A673 (cell line): Measurements from ENCODE around the gene ZNF280D. TPM values are rescaled to one million over a fixed set of nuclear protein-coding genes. Genes with fewer than 3 reads are reported as not detected.

Experiments used
- BruUV-seq: library from RNA; stranded (reverse); fragments of 400-500 nt; replicated peaks from 2 replicates; lab custom pipeline; 2021; lab: Mats Ljungman, UMichigan
- CTCF ChIA-PET: fragments of 300-600 bp; sonication (Branson Sonifier 250); formaldehyde crosslinking; loops from one replicate; lab custom pipeline; 2022; ENCODE audit warnings: antibody characterized with exemption; lab: Charles Lee
- POLR2A ChIA-PET: fragments of 300-600 bp; sonication (Branson Sonifier 250); formaldehyde crosslinking; loops from one replicate; lab custom pipeline; 2022; ENCODE audit warnings: antibody characterized with exemption; ENCODE audit not compliant: low non-redundant PET; lab: Charles Lee
- DNase-seq: peaks from one replicate; pipeline ENCODE4 v3.0.0-alpha.2; 2015; ENCODE audit warnings: low spot score
- H3K27ac ChIP-seq: fragments of 200-600 bp; sonication (generic); 2 replicates; pipeline ENCODE4 v1.5.1; 2016; ENCODE audit warnings: mixed run types, low read depth, mild to moderate bottlenecking, mixed read lengths, antibody characterized with exemption, low read length; ENCODE audit not compliant: poor library complexity, severe bottlenecking
- H3K27me3 ChIP-seq: fragments of 200-600 bp; sonication (generic); replicated peaks from 2 replicates; pipeline ENCODE4 v1.6.1; 2017; ENCODE audit warnings: mixed run types, low read depth, mild to moderate bottlenecking, mixed read lengths, antibody characterized with exemption, low read length; ENCODE audit not compliant: insufficient read depth, poor library complexity
- H3K36me3 ChIP-seq: fragments of 200-600 bp; sonication (generic); 2 replicates; pipeline ENCODE4 v1.6.1; 2016; ENCODE audit warnings: mixed run types, mild to moderate bottlenecking, mixed read lengths, antibody characterized with exemption, low read length; ENCODE audit not compliant: insufficient read depth, poor library complexity, severe bottlenecking
- H3K4me1 ChIP-seq: fragments of 200-600 bp; sonication (generic); 2 replicates; pipeline ENCODE4 v1.6.1; 2017; ENCODE audit warnings: mixed run types, mild to moderate bottlenecking, mixed read lengths, antibody characterized with exemption, low read length; ENCODE audit not compliant: insufficient read depth, poor library complexity, severe bottlenecking
- H3K4me3 ChIP-seq: fragments of 200-600 bp; sonication (generic); 2 replicates; pipeline ENCODE4 v1.5.1; 2016; ENCODE audit warnings: low read depth, mixed run types, mild to moderate bottlenecking, mixed read lengths, low read length; ENCODE audit not compliant: poor library complexity, severe bottlenecking
- H3K9me3 ChIP-seq: fragments of 200-600 bp; sonication (generic); 2 replicates; pipeline ENCODE4 v1.6.1; 2016; ENCODE audit warnings: mixed run types, low read depth, mild to moderate bottlenecking, mixed read lengths, antibody characterized with exemption, low read length; ENCODE audit not compliant: poor library complexity, severe bottlenecking
- EZH2 ChIP-seq: fragments of 200-600 bp; sonication (generic); IDR thresholded peaks from 2 replicates; pipeline ENCODE4 v1.6.1; 2017; ENCODE audit warnings: borderline replicate concordance, low read depth, mild to moderate bottlenecking, mixed read lengths, antibody characterized with exemption, low read length; ENCODE audit not compliant: poor library complexity, severe bottlenecking
- intact Hi-C: fragments of 100-400 bp; cut with micrococcal nuclease; formaldehyde crosslinking; loops from one replicate; pipeline ENCODE4 v1.10.0; 2022; ENCODE audit not compliant: unreplicated experiment
- total RNA-seq: library from RNA; stranded (reverse); gene quantifications from 2 replicates; pipeline ENCODE4 v1.2.3, GENCODE V29; 2021
- TF ChIP-seq, protein P1 (sequence below): fragments of 300-800, 200-600 bp; sonication (generic); conservative IDR thresholded peaks from 2 replicates; pipeline ENCODE4 v1.5.1; 2017; ENCODE audit warnings: low read depth, mild to moderate bottlenecking, antibody characterized with exemption, low read length, moderate library complexity, mixed read lengths

The ZNF280D gene
- total RNA-seq, 1 experiment from 2014 or later, result 44.1 TPM

DNA sequence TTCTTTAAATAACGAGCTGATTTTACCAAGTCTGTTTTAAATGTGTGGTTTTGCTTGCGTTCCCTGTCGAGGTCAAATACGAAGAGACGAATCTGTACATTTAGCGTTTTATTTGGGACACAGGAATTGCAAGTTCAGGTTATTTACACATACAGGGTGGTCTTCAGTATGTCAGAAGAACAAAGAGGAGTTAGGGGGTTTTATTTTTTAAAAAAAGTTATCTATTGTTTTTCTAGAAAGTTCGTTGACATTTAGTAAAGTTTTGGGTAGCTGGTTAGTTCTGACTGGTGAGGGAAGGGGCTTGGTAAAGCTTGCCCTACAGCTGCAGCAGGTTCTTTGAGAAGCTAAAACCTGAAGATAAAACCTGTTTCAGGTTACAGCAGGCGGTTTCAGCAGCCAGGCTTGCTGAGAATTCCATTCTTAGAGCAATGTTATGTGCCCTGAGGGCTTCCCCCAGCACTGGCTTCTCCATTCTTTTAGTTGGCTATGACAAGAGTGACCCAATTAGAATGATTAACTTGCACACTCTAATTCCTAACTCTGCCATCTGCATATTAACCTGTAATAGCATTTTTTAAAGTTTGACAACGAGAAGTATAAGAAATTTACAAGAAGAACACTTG lies 815 bp upstream of the ZNF280D start:
- BruUV-seq, result no TSS peak
- Histone ChIP-seq H3K27me3 (no peaks in the 10 kb centered on the region), H3K4me1 (peaks cover 37% of the 10 kb centered on the region), H3K27ac (no peak overlapping the region), H3K9me3 (peaks cover 4% of the 10 kb centered on the region), H3K4me3 (no peak overlapping the region), H3K36me3 (no peaks in the 10 kb centered on the region)
- intact Hi-C loops, result loop anchor here (5.0 to 10.0 kb wide), 3 partner anchors 73 to 239 kb away; no protein-coding TSS in a partner anchor
- no peak for DNase-seq
- no peak for TF ChIP-seq EZH2
- TF ChIP-seq, protein P1, sequence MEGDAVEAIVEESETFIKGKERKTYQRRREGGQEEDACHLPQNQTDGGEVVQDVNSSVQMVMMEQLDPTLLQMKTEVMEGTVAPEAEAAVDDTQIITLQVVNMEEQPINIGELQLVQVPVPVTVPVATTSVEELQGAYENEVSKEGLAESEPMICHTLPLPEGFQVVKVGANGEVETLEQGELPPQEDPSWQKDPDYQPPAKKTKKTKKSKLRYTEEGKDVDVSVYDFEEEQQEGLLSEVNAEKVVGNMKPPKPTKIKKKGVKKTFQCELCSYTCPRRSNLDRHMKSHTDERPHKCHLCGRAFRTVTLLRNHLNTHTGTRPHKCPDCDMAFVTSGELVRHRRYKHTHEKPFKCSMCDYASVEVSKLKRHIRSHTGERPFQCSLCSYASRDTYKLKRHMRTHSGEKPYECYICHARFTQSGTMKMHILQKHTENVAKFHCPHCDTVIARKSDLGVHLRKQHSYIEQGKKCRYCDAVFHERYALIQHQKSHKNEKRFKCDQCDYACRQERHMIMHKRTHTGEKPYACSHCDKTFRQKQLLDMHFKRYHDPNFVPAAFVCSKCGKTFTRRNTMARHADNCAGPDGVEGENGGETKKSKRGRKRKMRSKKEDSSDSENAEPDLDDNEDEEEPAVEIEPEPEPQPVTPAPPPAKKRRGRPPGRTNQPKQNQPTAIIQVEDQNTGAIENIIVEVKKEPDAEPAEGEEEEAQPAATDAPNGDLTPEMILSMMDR, result no peak
- POLR2A ChIA-PET, result no interaction called here
- CTCF ChIA-PET, result no interaction called here

DNA sequence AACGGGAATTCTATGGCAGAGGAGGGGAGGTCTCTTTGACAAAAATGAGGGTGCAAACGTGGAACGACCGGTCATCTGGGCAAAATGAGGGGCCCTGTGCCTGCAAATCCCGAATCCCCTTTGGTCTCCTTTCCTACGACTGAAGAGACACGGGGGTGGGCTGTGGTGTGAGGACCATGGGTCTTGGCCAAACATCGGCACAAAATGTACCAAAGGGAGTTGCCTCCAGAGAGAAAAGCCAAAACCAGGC lies 498 bp downstream of the ZNF280D start:
- CTCF ChIA-PET, result no interaction called here
- intact Hi-C loops, result loop anchor here (5.0 to 10.0 kb wide), 3 partner anchors 74 to 238 kb away; no protein-coding TSS in a partner anchor
- Histone ChIP-seq H3K9me3 (peaks cover 4% of the 10 kb centered on the region), H3K36me3 (peaks cover 10% of the 10 kb centered on the region), H3K4me3 (peak overlapping the region; percentile 59), H3K4me1 (peaks cover 37% of the 10 kb centered on the region), H3K27me3 (no peaks in the 10 kb centered on the region), H3K27ac (peak overlapping the region; percentile 94)
- DNase-seq, result no peak
- POLR2A ChIA-PET, result no interaction called here
- no peak for TF ChIP-seq EZH2
- TF ChIP-seq, protein P1, result no peak
- BruUV-seq, result no TSS peak

DNA sequence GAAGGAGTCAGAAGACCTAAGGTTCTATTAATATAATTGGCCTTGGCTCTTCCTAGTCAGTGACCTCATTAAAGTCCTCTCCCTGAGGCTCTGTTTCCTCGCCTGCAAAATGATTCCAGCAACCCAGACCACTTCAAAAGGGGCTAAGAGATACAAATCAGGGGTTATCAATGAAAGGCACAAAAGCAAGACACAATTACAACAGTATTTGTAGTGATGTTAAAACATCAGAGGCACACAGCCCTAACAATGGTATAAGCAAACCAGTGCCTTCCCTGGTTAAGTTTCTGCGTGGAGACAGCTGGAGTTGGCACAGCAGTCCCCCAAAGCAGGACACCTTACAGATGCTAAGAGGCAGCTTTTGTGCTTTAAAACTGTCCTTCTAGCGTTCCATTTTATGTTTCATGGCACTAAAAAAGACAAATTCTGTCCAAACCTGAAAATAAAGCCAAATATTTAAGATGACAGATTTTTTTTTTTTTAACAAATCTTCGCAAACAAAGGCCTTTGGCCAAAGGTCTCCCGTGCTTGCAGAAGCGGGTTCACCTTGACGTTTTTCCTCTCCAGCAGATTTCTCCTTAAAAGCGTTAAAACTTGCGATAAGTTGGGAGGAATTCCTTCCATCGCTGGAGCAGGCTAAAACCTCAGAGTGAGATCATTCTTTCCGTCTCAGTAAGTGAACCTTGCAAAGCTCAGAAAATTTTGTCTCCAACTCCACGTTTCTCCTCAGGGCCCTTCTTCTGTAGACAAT lies 999 bp downstream of the ZNF280D start:
- POLR2A ChIA-PET, result no interaction called here

More for the DNA sequence above, 999 bp downstream of the ZNF280D start:
- Histone ChIP-seq H3K36me3 (peaks cover 10% of the 10 kb centered on the region), H3K27ac (peak overlapping the region; percentile 94), H3K4me1 (peaks cover 37% of the 10 kb centered on the region), H3K4me3 (peak overlapping the region; percentile 59), H3K27me3 (no peaks in the 10 kb centered on the region), H3K9me3 (peaks cover 4% of the 10 kb centered on the region)
- CTCF ChIA-PET, result no interaction called here
- TSS peak; percentile 50 for BruUV-seq
- TF ChIP-seq EZH2, result no peak
- TF ChIP-seq, protein P1, result no peak
- intact Hi-C loops, result loop anchor here (5.0 to 10.0 kb wide), 3 partner anchors 75 to 238 kb away; no protein-coding TSS in a partner anchor
- peak; percentile 18 for DNase-seq
